GM23248 (cell line): ENCODE results near the gene DIDO1.

Experiments used
- EZH2 ChIP-seq: fragments of 200-600 bp; sonication (generic); IDR thresholded peaks from 2 replicates; pipeline ENCODE4 v1.6.1; 2018; ENCODE audit warnings: antibody characterized with exemption, mild to moderate bottlenecking; ENCODE audit not compliant: insufficient read depth, poor library complexity, severe bottlenecking
- EZH2phosphoT487 ChIP-seq: fragments of 200-600 bp; sonication (generic); IDR thresholded peaks from 2 replicates; pipeline ENCODE4 v1.6.1; 2018; ENCODE audit warnings: antibody characterized with exemption, moderate library complexity, mild to moderate bottlenecking, low read depth; ENCODE audit not compliant: insufficient read depth

GRCh38 chr20:62902926-62903615, 23.2 kb downstream of the DIDO1 start:
- TF ChIP-seq EZH2phosphoT487 (no peak), EZH2 (no peak)
